Testis (tissue), 2 donors: Measurements from ENCODE around the gene NCK1.

Source experiments
- POLR2A ChIP-seq: fragments of 450-650 bp; IDR thresholded peaks from one replicate; pipeline ENCODE4 v1.6.1; 2017; ENCODE audit warnings: antibody characterized with exemption, mild to moderate bottlenecking, moderate library complexity
- TF ChIP-seq, protein P1 (sequence below), 3 experiments: fragments of 450-650 bp in 2 of 3; fragments of 200-600 bp in 1 of 3; sonication (generic) in 1 of 3; IDR thresholded peaks; one replicate each; pipeline ENCODE4 v1.5.1; 2016 to 2019; ENCODE audit warnings: antibody characterized with exemption in 3 of 3, mild to moderate bottlenecking in 2 of 3, moderate library complexity in 1 of 3

DNA sequence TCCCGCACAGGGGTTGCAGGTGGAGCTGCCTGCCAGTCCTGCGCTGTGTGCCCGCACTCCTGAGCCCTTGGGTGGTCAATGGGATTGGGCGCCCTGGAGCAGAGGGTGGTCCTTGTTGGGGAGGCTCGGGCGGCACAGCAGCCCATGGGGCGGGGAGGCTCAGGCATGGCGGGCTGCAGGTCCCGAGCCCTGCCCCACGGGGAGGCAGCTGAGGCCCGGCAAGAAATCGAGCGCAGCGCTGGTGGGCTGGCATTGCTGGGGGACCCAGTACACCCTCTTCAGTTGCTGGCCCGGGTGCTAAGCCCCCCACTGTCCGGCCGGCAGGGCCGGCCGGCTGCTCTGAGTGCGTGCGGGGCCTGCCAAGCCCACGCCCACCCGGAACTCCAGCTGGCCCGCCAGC is 27.9 kb downstream of the NCK1 start:
- TF ChIP-seq, protein P1, sequence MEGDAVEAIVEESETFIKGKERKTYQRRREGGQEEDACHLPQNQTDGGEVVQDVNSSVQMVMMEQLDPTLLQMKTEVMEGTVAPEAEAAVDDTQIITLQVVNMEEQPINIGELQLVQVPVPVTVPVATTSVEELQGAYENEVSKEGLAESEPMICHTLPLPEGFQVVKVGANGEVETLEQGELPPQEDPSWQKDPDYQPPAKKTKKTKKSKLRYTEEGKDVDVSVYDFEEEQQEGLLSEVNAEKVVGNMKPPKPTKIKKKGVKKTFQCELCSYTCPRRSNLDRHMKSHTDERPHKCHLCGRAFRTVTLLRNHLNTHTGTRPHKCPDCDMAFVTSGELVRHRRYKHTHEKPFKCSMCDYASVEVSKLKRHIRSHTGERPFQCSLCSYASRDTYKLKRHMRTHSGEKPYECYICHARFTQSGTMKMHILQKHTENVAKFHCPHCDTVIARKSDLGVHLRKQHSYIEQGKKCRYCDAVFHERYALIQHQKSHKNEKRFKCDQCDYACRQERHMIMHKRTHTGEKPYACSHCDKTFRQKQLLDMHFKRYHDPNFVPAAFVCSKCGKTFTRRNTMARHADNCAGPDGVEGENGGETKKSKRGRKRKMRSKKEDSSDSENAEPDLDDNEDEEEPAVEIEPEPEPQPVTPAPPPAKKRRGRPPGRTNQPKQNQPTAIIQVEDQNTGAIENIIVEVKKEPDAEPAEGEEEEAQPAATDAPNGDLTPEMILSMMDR (IDR thresholded peaks at IDR 0.05) = no peak
- TF ChIP-seq POLR2A = no peak
